Loucy (cell line): ENCODE results near the gene SUPT20H.

Experiments
- EZH2phosphoT487 ChIP-seq: fragments of 200-600 bp; IDR thresholded peaks from 2 replicates; pipeline ENCODE4 v1.6.1; 2018; ENCODE audit warnings: antibody characterized with exemption, mild to moderate bottlenecking, moderate library complexity, borderline replicate concordance
- TF ChIP-seq, protein P1 (sequence below): fragments of 200-600 bp; sonication (generic); conservative IDR thresholded peaks from 2 replicates; pipeline ENCODE4 v1.5.1; 2014; ENCODE audit warnings: mild to moderate bottlenecking, antibody characterized with exemption, low read length

DNA sequence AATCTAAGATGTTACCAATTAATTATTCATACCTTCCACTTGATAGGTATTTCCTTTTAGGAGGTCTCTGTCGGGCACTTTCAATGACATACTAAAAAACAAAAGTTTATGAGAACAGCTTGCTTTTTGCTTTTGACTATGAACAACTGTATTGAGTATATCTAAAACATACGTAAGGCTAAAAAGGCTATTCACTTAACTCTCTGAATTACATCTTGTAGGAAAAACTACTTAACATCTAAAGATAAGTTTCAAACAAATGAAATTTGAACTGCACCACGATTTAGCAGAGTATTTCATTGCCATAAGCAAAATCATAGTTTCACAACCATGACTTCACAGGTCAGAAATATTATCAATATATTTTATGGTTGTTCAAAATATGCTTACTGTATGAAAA, 11.6 kb downstream of the SUPT20H start:
- TF ChIP-seq, protein P1, sequence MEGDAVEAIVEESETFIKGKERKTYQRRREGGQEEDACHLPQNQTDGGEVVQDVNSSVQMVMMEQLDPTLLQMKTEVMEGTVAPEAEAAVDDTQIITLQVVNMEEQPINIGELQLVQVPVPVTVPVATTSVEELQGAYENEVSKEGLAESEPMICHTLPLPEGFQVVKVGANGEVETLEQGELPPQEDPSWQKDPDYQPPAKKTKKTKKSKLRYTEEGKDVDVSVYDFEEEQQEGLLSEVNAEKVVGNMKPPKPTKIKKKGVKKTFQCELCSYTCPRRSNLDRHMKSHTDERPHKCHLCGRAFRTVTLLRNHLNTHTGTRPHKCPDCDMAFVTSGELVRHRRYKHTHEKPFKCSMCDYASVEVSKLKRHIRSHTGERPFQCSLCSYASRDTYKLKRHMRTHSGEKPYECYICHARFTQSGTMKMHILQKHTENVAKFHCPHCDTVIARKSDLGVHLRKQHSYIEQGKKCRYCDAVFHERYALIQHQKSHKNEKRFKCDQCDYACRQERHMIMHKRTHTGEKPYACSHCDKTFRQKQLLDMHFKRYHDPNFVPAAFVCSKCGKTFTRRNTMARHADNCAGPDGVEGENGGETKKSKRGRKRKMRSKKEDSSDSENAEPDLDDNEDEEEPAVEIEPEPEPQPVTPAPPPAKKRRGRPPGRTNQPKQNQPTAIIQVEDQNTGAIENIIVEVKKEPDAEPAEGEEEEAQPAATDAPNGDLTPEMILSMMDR: no peak
- no peak for TF ChIP-seq EZH2phosphoT487
